Measurements from ENCODE around the gene ELL2. TPM values are rescaled to one million over a fixed set of nuclear protein-coding genes. Genes with fewer than 3 reads are reported as not detected.
A peak's percentile ranks its signal among the peaks of the same experiment; 100 is the strongest.

The ELL2 gene
- total RNA-seq, 4 donors from 2014 or later, result 5.8 to 46.8 (median 19.7) TPM

DNA sequence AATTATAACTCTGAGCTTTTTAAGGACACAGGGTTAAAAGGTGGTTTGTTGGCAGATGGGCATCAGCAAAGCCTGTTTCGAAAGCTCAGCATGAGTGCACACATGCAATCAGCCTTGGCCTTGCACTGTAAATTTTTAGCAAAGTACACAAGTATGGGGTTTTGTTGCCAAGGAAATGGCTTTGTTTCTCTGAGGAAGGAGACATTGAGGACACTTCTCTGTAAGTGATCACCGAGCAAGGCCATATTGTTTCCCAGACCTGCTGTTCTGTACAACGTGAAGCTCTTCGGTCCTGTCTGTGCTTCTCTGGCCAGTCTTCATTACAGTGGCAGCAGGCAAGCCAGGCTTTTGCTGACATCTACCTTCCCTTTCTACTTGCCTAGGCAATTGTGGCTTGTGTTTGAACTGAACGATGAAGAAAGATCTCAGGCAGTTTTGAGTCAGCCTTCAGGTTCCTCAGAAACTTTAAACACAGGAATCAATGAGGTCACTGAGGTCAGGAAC, 111.2 kb downstream of the ELL2 start:
- no peaks in the 10 kb centered on the region for H3K9me3 ChIP-seq
- H3K27me3 ChIP-seq, result no peaks in the 10 kb centered on the region
- H3K27ac ChIP-seq, result no peak overlapping the region
- DNase-seq, result no peak
- WGBS, 2 donors (ENCODE audit: low coverage in 1 of 2), result 84% methylated on average over 5 of the region's 5 CpGs; no CpG with 5 or more reads in 1 of the 2 donors
- no peaks in the 10 kb centered on the region for H3K36me3 ChIP-seq
- in situ Hi-C loops (cut with MboI; ENCODE audit: low pct_ligation_motif_present in 1 of 4, low pct_unique_long_range_greater_than_20kb in 1 of 4, low sequenced_read_pairs in 3 of 4) (loop anchor here in 3 of 4 donors (10.0 to 25.0 kb wide), 4 partner anchors 112 to 754 kb away; partner anchors contain the start of gene ELL2 (in 2 of the 3)), intact Hi-C loops (cut with DNase I; ENCODE audit: low total_unique reads) (loop anchor here (10.0 kb wide), 1 partner anchor 764 kb away; no protein-coding TSS in a partner anchor)
- H3K4me1 ChIP-seq, result peaks cover 0 to 3% (median 0%) of the 10 kb centered on the region in 4 donors
- TF ChIP-seq EP300 (IDR thresholded peaks at IDR 0.05; ENCODE audit: low read depth) (no peak), CTCF (IDR thresholded peaks at IDR 0.05) (no peak), POLR2A (IDR thresholded peaks at IDR 0.05) (no peak), POLR2AphosphoS5 (IDR thresholded peaks at IDR 0.05) (no peak)
- no peak overlapping the region for H3K4me3 ChIP-seq

DNA sequence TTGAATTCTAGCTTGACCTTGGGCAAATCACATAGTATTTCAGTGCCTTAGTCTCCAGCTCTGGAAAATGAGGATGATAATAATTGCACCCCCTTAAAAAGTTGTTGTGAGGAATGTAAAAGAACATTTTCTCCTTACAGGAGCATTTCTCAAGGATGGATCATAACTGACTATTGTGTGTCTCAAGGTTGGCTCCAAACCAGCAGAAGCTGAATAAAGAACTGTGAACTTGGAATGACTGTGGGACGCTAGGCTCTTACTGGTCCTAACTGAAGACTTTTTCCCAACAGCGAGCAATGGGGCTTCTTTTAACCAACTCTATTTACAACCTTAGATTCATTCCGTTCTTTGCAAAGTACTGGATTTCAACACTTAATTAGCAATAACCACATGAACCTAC, 113.0 kb downstream of the ELL2 start:
- H3K27ac ChIP-seq, result no peak overlapping the region
- in situ Hi-C loops (cut with MboI; ENCODE audit: low pct_ligation_motif_present in 1 of 4, low pct_unique_long_range_greater_than_20kb in 1 of 4, low sequenced_read_pairs in 3 of 4), result loop anchor here (5.0 to 10.0 kb wide), 5 partner anchors 66 to 191 kb away; no protein-coding TSS in a partner anchor
- no peak for DNase-seq
- 40 to 60% methylated on average over 1 to 3 of the region's 3 CpGs for WGBS, 2 donors (ENCODE audit: low coverage in 1 of 2)
- no peak overlapping the region for H3K4me3 ChIP-seq
- TF ChIP-seq EP300 (IDR thresholded peaks at IDR 0.05; ENCODE audit: low read depth) (no peak), POLR2A (IDR thresholded peaks at IDR 0.05) (no peak), CTCF (IDR thresholded peaks at IDR 0.05) (no peak), POLR2AphosphoS5 (IDR thresholded peaks at IDR 0.05) (no peak)
- intact Hi-C loops (cut with DNase I; ENCODE audit: low total_unique reads), result loop anchor here (10.0 kb wide), 1 partner anchor 204 kb away; the partner anchor contains the start of gene RFESD
- H3K27me3 ChIP-seq, result no peaks in the 10 kb centered on the region
- peaks cover 0 to 3% (median 0%) of the 10 kb centered on the region in 4 donors for H3K4me1 ChIP-seq
- H3K9me3 ChIP-seq, result no peaks in the 10 kb centered on the region
- H3K36me3 ChIP-seq, result no peaks in the 10 kb centered on the region

DNA sequence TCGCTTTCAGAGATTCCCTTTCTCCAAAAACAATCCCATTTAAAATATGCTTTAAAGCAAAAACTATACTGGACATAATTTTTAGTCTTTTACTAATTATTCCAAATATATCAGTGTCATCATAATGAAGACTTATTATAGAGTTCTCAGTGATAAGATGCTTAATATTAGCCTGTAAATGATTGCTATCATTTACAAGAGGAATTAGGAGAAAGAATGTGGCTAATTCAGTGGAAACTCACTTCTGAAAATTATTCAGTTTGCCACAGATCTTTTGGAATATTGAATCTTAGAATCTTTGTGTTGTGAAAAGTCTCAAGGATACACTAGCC, 114.4 kb downstream of the ELL2 start:
- Histone ChIP-seq H3K36me3 (no peaks in the 10 kb centered on the region), H3K27me3 (no peaks in the 10 kb centered on the region), H3K9me3 (no peaks in the 10 kb centered on the region), H3K4me1 (peaks cover 0 to 8% (median 7%) of the 10 kb centered on the region in 4 donors), H3K27ac (no peak overlapping the region), H3K4me3 (no peak overlapping the region)
- no peak for TF ChIP-seq POLR2A (IDR thresholded peaks at IDR 0.05)
- no peak for TF ChIP-seq EP300 (IDR thresholded peaks at IDR 0.05; ENCODE audit: low read depth)
- TF ChIP-seq POLR2AphosphoS5 (IDR thresholded peaks at IDR 0.05), result no peak
- TF ChIP-seq CTCF (IDR thresholded peaks at IDR 0.05), result peak in 2 of 5 experiments; percentile 3 to 6
- 3 to 14% methylated on average over 1 of the region's 1 CpG for WGBS, 2 donors (ENCODE audit: low coverage in 1 of 2)
- in situ Hi-C loops (cut with MboI; ENCODE audit: low pct_ligation_motif_present in 1 of 4, low pct_unique_long_range_greater_than_20kb in 1 of 4, low sequenced_read_pairs in 3 of 4), result loop anchor here (5.0 to 10.0 kb wide), 5 partner anchors 65 to 190 kb away; no protein-coding TSS in a partner anchor
- intact Hi-C loops (cut with DNase I; ENCODE audit: low total_unique reads), result loop anchor here (2.0 to 10.0 kb wide), 2 partner anchors 66 to 202 kb away; partner anchors contain the start of gene RFESD
- no peak for DNase-seq

GRCh38 chr5:95846554-95847260, 114.9 kb downstream of the ELL2 start:
- in situ Hi-C loops (cut with MboI; ENCODE audit: low pct_ligation_motif_present in 1 of 4, low pct_unique_long_range_greater_than_20kb in 1 of 4, low sequenced_read_pairs in 3 of 4) (loop anchor here (5.0 to 10.0 kb wide), 5 partner anchors 64 to 189 kb away; no protein-coding TSS in a partner anchor), intact Hi-C loops (cut with DNase I; ENCODE audit: low total_unique reads) (loop anchor here (2.0 to 10.0 kb wide), 2 partner anchors 66 to 202 kb away; partner anchors contain the start of gene RFESD)
- H3K27ac ChIP-seq, result no peak overlapping the region
- 80% methylated on average over 1 to 7 of the region's 7 CpGs for WGBS, 2 donors (ENCODE audit: low coverage in 1 of 2)
- H3K27me3 ChIP-seq, result no peaks in the 10 kb centered on the region
- peaks cover 0 to 12% (median 10%) of the 10 kb centered on the region in 4 donors for H3K4me1 ChIP-seq
- no peaks in the 10 kb centered on the region for H3K36me3 ChIP-seq
- H3K9me3 ChIP-seq, result no peaks in the 10 kb centered on the region
- no peak for TF ChIP-seq EP300 (IDR thresholded peaks at IDR 0.05; ENCODE audit: low read depth)
- peak; percentile 89 to 96 (median 94) for TF ChIP-seq CTCF (IDR thresholded peaks at IDR 0.05)
- peak; percentile 75 for DNase-seq
- H3K4me3 ChIP-seq, result no peak overlapping the region
